GM21786 (cell line): ENCODE measurements around the gene DCST2.

ENCODE experiments used
- ATAC-seq: cut with Tn5 transposase; IDR thresholded peaks from one replicate; pipeline ENCODE4 v1.9.1; 2021; ENCODE audit not compliant: unreplicated experiment

Gene DCST2

DNA sequence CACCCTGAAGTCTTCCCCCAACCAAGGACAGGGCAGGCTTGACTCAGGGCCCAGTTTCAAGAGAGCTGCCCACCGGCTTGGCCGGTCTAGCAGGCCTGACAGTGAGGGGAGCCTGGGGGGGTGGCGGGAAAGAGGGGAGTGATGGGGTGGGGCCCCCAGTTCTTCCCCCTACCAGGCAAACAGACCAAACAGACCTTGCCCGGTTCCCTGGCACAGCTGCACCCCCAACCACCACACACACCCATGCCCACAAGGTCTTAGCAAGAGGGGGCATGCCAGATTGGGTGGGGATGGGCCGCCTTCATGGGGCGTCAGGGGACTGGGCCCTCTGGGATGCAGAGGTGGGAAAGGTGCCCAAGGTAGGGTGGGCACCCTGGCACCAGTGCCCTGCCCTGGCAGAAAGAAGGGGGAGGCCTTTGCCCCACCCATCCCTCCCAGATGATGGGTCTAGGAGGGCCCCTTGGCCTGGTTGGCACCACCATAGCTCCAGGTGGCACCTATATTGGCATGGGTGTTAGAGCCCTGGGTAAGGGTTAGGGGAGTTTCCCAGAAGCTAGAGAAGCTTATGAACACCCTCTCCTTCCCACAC lies 22.1 kb downstream of the DCST2 start:
- no peak for ATAC-seq

GRCh38 chr1:155011004-155011416 lies 22.6 kb downstream of the DCST2 start:
- ATAC-seq, result no peak

GRCh38 chr1:155010211-155010918 lies 23.2 kb downstream of the DCST2 start:
- ATAC-seq, result no peak

GRCh38 chr1:155009742-155010141 lies 23.8 kb downstream of the DCST2 start:
- ATAC-seq, result no peak

DNA sequence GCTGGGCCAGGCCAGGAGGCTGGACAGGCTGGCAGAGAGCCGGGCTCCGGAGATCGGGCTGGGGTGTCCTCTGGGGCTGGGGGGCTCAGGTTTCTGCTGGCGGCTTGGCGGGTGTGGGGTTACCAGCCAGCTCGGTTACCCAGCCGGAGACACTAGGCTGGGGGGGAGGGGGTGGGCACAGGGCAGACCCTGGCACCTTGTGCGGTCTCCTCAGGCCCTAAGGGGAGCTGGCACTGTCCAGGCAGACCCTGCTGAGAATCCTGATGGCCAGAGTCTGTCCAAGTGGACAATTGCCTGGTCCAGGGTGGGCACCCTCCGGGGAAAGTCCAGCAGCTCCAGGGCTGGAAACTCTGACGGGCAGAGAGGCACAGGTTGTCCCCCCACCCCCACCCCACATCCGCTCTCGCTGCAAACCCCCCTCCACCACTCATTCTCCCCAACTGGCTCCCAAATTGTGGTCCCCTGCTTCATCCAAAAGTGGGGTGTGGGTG lies 24.3 kb downstream of the DCST2 start:
- no peak for ATAC-seq

- ATAC-seq, result no peak
Observed at GRCh38 chr1:155008015-155008941, 25.3 kb downstream of the DCST2 start.

DNA sequence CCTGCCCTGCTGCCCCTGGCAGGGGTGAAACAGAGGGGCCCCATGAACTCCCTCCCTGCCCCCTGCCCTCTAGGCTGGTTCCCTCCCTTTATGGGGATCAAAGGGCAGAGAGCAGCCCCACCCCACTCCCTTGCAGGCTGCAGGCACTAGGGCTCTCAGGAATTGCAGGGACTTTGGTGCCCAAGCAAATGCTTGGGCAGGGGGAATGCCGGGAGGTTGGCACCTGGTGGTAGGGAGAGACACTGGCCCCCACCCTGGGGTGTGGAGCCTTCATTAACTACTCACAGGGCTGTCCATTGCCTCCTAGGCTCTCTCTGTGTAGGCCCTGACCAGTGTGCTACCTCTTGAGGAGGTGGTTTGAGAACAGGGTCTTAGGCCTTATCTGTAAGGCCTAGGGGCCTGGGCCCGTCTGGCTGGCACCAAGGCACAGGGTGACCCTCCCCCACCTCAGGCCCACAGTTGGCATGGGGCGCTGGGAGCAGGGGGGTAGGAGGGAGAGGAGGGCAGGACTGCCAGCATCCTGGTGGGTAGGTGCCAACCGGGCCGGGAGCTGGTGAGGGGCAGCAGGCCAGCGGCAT lies 26.2 kb downstream of the DCST2 start:
- ATAC-seq, result no peak

DNA sequence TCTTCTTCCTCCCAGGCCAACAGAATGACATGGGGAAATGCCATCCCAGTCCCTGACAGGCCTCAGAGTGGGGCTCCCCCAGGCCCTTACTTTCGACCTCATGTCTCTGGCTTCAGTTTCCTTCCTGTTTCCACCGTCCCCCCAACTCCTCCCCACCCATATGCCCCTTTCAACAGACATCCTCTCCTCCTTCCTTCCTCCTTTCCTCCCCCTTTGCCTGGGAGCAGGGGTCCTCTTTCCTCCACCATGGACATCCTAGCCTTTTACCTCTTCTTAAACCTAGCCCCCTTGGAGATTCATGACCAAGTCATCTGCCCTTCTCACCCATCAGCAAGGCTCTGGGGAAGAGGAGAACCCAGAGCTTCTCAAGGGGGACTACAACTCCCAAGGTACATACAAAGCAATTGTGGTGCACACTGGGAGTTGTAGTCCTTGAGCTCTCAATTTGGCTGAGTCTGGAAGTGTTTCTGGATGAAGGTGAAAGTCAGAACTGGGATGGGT lies 26.9 kb downstream of the DCST2 start:
- ATAC-seq, result no peak

GRCh38 chr1:155005076-155006011 lies 28.2 kb downstream of the DCST2 start:
- ATAC-seq, result no peak

DNA sequence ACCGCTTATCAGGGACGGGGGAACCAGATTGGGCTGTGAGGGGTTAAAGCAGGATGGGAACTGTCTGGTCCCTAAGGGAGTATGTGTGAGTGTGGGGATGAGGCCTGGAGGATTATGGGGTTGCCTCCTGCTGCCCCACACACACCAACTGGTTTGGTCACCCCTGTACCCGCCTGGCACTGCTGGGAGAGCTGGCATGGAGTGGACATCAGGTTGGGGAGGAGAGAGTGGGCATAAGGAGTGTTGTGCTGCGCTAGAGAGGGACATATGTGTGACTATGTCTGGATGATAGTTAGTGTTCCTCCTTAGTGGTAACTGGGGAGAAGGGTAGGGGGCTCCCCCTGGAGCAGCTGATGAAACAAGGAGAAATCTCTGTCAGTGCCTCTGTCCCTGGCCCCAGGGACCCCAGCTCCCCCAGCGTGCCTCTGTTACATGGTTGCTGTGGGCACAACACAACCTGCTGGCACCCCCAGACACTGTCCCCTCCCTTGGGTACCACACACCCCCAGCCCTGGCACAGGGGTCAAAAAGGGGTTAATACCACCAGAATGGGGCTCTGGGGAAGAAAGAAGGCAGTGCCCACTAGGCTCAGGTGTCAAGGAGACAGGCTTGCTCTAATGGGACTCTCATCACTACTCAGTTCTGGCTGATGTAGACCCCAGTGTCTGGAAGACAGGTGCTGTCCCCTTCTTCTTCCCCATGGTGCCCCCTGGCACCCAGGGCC lies 29.1 kb downstream of the DCST2 start:
- ATAC-seq, result no peak

DNA sequence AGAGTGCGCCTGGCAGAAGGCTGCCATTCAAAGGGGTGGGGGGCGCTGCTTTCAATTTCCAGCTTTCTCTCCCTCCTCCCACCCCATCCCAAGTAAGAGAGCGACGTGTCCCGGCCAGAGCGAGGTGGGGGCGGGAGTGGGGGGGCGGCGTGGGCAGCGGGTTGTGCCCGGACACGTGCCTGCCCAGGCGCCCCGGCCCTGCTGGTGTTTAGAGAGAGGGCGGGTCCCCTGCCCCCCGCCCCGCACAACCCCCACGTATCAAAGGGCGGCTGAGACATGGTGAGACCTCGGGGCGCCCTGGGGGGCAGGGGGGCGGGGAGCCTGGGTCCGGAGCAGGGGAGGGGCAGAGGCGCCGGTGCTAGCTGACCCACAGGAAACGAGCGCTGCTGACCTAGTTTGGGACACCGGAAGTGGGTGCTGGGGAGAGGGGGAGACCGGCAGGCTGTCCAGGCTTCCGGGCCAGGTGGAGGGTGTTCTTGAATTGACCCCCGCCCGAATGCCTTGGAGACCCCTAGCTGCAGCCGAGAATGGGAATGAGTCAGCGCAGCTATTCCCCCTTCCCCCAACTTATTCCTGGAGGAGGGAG lies 29.7 kb downstream of the DCST2 start:
- ATAC-seq, result no peak

- no peak for ATAC-seq
Observed at GRCh38 chr1:155003227-155003765, 30.3 kb downstream of the DCST2 start.

DNA sequence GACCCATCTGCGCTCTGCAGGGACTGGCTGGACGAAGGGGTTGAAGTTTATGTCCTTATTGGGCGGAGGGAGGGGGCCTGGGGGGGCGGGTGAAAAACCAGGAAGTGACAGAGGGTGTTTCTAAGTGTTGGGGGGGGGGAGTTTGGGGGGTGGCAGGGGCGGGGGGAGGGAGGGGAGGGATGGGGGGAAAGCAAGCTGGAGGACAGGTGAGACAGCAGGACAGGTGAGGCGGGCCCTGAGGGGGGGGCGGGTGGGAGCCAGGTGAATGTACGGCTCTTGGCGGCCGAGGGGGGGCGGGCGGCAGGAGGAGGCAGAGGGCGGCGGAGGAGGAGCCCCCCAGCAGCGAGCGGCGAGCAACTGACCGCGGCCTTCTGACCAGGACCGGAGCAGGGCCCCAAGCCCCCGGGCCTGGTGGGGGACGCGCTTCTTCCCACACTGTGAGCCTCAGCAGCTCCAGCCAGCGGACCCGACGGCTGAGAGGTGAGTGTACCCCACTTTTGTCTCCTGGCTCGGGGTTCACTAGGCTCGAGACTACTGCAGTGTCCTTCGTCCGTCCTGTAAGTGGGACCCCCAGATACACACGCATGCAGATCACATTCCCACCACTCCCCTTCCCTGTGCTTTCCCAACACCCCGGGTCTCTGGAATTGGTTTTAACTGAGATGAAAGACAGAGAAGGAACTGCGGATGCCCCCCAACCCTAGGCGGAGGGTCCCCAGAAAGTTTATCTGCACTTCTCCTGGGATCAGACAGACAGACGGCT lies 30.9 kb downstream of the DCST2 start, which contains the start of gene ZBTB7B:
Gene ZBTB7B, plus strand, starts transcription at position 339 of the 763 bp plus-strand sequence. CDS start 11,859 bp downstream, outside the sequence.
- ATAC-seq, result no peak

GRCh38 chr1:155001675-155002463 lies 31.7 kb downstream of the DCST2 start:
- ATAC-seq, result peak; percentile 35

GRCh38 chr1:155001425-155001674 lies 32.2 kb downstream of the DCST2 start:
- no peak for ATAC-seq

- ATAC-seq, result peak; percentile 36
Observed at GRCh38 chr1:155000726-155001424, 32.7 kb downstream of the DCST2 start.

- ATAC-seq, result no peak
Observed at GRCh38 chr1:155000411-155000725, 33.2 kb downstream of the DCST2 start.
